Testis (tissue), 3 donors: ENCODE data around the gene DNAJA4. TPM values are rescaled to one million over a fixed set of nuclear protein-coding genes. Genes with fewer than 3 reads are reported as not detected.
"Not testable (repeated sequence)": the region's sequence is repeated elsewhere in the genome, so short reads cannot be mapped to it uniquely, and the experiment has no call there.

Experiments used
- DNase-seq: peaks from one replicate; pipeline ENCODE4 v3.0.0-alpha.2; 2019
- H3K27ac ChIP-seq, 2 donors: fragments of 200-600 bp; sonication (generic); one replicate each; pipeline ENCODE4 v1.5.1; 2019
- H3K27me3 ChIP-seq: fragments of 200-600 bp; sonication (generic); one replicate; pipeline ENCODE4 v1.5.1; 2019
- H3K36me3 ChIP-seq: fragments of 200-600 bp; sonication (generic); one replicate; pipeline ENCODE4 v1.5.1; 2017; ENCODE audit warnings: low read depth; ENCODE audit errors: missing control alignments
- H3K4me1 ChIP-seq: fragments of 200-600 bp; sonication (generic); one replicate; pipeline ENCODE4 v1.5.1; 2019
- H3K4me3 ChIP-seq, 2 donors: fragments of 200-600 bp; sonication (generic); one replicate each; pipeline ENCODE4 v1.5.1; 2017 to 2019
- H3K9me3 ChIP-seq: fragments of 200-600 bp; sonication (generic); one replicate; pipeline ENCODE4 v1.5.1; 2017
- POLR2A ChIP-seq: fragments of 450-650 bp; IDR thresholded peaks from one replicate; pipeline ENCODE4 v1.6.1; 2017; ENCODE audit warnings: antibody characterized with exemption, mild to moderate bottlenecking, moderate library complexity
- WGBS, 2 donors: methylation state at CpG; one replicate each; pipeline ENCODE4 v1.1.5; 2018; 5-methylcytosine and 5-hydroxymethylcytosine counted together
- intact Hi-C: fragments of 100-400 bp; cut with DNase I; formaldehyde crosslinking; loops from one replicate; pipeline ENCODE4 v1.15.1; 2023; ENCODE audit warnings: low total_unique reads
- polyA plus RNA-seq: library from polyadenylated mRNA; stranded (reverse); fragments of 350-450 nt; fragmentation: Illumina TruSeq; extraction: RNeasy Lipid Tissue Mini Kit (QIAGEN cat#74804); gene quantifications from one replicate; pipeline ENCODE4 v1.2.3, GENCODE V29; 2014; ENCODE audit warnings: low read depth, low replicate concordance; ENCODE audit not compliant: insufficient read depth
- total RNA-seq, 2 donors: library from RNA; depleted of rRNA; stranded (reverse); fragments of >200 nt; gene quantifications; one replicate each; pipeline ENCODE4 v1.2.3, GENCODE V29; 2016
- TF ChIP-seq, protein P1 (sequence below), 3 experiments: fragments of 450-650 bp in 2 of 3; fragments of 200-600 bp in 1 of 3; sonication (generic) in 1 of 3; IDR thresholded peaks; one replicate each; pipeline ENCODE4 v1.5.1; 2016 to 2019; ENCODE audit warnings: antibody characterized with exemption in 3 of 3, mild to moderate bottlenecking in 2 of 3, moderate library complexity in 1 of 3

The DNAJA4 gene
- total and polyA plus RNA-seq, 3 donors from 2014 or later = 88.4 to 183 (median 145) TPM

- no peak for TF ChIP-seq POLR2A
- TF ChIP-seq, protein P1, sequence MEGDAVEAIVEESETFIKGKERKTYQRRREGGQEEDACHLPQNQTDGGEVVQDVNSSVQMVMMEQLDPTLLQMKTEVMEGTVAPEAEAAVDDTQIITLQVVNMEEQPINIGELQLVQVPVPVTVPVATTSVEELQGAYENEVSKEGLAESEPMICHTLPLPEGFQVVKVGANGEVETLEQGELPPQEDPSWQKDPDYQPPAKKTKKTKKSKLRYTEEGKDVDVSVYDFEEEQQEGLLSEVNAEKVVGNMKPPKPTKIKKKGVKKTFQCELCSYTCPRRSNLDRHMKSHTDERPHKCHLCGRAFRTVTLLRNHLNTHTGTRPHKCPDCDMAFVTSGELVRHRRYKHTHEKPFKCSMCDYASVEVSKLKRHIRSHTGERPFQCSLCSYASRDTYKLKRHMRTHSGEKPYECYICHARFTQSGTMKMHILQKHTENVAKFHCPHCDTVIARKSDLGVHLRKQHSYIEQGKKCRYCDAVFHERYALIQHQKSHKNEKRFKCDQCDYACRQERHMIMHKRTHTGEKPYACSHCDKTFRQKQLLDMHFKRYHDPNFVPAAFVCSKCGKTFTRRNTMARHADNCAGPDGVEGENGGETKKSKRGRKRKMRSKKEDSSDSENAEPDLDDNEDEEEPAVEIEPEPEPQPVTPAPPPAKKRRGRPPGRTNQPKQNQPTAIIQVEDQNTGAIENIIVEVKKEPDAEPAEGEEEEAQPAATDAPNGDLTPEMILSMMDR (IDR thresholded peaks at IDR 0.05) = no peak
- Histone ChIP-seq H3K4me1 (no peaks in the 10 kb centered on the region), H3K27me3 (no peaks in the 10 kb centered on the region), H3K9me3 (no peaks in the 10 kb centered on the region), H3K27ac (no peak overlapping the region), H3K36me3 (no peaks in the 10 kb centered on the region), H3K4me3 (no peak overlapping the region)
- intact Hi-C loops = loop anchor here (5.0 to 10.0 kb wide), 2 partner anchors 131 to 278 kb away; no protein-coding TSS in a partner anchor
- 82% methylated on average over 6 of the region's 6 CpGs for WGBS, 2 donors
- DNase-seq = no peak
Measured at GRCh38 chr15:78243058-78243457, 21.3 kb upstream of the DNAJA4 start.

DNA sequence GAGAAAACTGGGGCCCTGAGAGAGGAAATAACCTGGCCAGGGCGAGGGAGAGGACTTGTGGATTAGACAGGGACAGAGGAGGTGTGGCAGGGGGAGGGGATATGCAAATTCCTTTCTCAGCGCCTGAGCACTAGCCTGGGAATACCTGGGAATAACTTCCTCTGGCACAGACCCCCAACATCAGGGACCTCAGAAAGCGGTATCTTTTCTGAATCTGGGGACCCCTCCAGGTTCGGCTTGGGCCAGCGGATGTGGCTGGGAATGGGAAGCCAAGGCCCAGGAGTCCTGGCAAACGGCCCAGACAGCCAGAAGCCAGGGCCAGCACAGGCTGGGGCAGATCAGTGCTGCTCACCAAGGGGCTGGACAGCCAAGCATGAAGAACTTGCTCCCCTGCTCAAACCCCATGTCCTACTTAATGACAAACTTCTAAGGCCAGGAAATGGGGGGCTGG lies 20.8 kb upstream of the DNAJA4 start:
- no peaks in the 10 kb centered on the region for H3K9me3 ChIP-seq
- intact Hi-C loops = loop anchor here (5.0 to 10.0 kb wide), 2 partner anchors 131 to 279 kb away; no protein-coding TSS in a partner anchor
- no peak overlapping the region for H3K4me3 ChIP-seq
- H3K27me3 ChIP-seq = no peaks in the 10 kb centered on the region
- peak; percentile 52 for DNase-seq
- H3K4me1 ChIP-seq = no peaks in the 10 kb centered on the region
- no peak for TF ChIP-seq POLR2A
- TF ChIP-seq, protein P1 (IDR thresholded peaks at IDR 0.05) = no peak
- WGBS, 2 donors = 54 to 64% methylated on average over 5 to 6 of the region's 6 CpGs
- H3K36me3 ChIP-seq = no peaks in the 10 kb centered on the region
- H3K27ac ChIP-seq = no peak overlapping the region

GRCh38 chr15:78244101-78244500 lies 20.3 kb upstream of the DNAJA4 start:
- no peak overlapping the region for H3K4me3 ChIP-seq
- no peaks in the 10 kb centered on the region for H3K4me1 ChIP-seq
- no peaks in the 10 kb centered on the region for H3K36me3 ChIP-seq
- intact Hi-C loops = loop anchor here (5.0 to 10.0 kb wide), 2 partner anchors 132 to 279 kb away; no protein-coding TSS in a partner anchor
- no peak for DNase-seq
- H3K27ac ChIP-seq = no peak overlapping the region
- H3K27me3 ChIP-seq = no peaks in the 10 kb centered on the region
- H3K9me3 ChIP-seq = no peaks in the 10 kb centered on the region
- TF ChIP-seq POLR2A = no peak
- TF ChIP-seq, protein P1 (IDR thresholded peaks at IDR 0.05) = no peak
- 81 to 83% methylated on average over 6 of the region's 6 CpGs for WGBS, 2 donors

DNA sequence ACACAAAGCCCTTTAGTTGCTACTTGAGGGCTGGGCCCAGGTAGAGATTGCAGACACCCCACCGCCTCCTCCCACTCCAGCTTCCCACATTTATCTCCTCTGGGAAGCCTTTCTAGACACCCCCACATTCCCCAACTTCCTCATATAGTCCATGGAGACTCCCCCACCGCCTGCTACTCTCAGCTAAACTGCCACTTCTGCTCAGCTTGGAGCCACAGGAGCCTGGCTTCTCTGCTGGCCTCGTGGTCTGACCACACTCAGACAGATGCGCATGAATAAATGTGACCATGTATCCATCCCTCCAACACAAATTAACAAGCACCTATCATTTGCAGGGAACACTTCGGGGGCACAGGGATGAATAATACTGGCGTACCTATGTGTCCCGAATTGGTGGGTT lies 19.5 kb upstream of the DNAJA4 start:
- TF ChIP-seq, protein P1 (IDR thresholded peaks at IDR 0.05) = no peak
- no peak for TF ChIP-seq POLR2A
- Histone ChIP-seq H3K27ac (no peak overlapping the region), H3K4me3 (no peak overlapping the region), H3K9me3 (no peaks in the 10 kb centered on the region), H3K27me3 (no peaks in the 10 kb centered on the region), H3K36me3 (no peaks in the 10 kb centered on the region), H3K4me1 (no peaks in the 10 kb centered on the region)
- no peak for DNase-seq
- 53 to 55% methylated on average over 5 to 6 of the region's 7 CpGs for WGBS, 2 donors
- intact Hi-C loops = loop anchor here (5.0 to 10.0 kb wide), 2 partner anchors 133 to 280 kb away; no protein-coding TSS in a partner anchor

DNA sequence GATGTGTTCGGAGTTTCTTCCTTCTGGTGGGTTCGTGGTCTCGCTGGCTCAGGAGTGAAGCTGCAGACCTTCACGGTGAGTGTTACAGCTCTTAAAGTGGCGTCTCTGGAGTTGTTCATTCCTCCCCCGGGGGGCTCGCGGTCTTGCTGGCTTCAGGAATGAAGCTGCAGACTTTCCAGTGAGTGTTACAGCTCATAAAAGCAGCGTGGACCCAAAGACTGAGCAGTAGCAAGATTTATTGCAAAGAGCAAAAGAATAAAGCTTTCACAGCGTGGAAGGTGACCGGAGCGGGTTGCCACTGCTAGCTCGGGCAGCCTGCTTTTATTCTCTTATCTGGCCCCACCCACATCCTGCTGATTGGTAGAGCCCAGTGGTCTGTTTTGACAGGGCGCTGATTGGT lies 19.0 kb upstream of the DNAJA4 start:
- H3K27me3 ChIP-seq, H3K4me1 ChIP-seq, H3K27ac ChIP-seq, H3K4me3 ChIP-seq, H3K9me3 ChIP-seq, H3K36me3 ChIP-seq: not testable (repeated sequence)
- 50 to 77% methylated on average over 14 of the region's 14 CpGs for WGBS, 2 donors
- intact Hi-C loops = loop anchor here (10.0 kb wide), 1 partner anchor 281 kb away; no protein-coding TSS in a partner anchor
- DNase-seq = peak; percentile 29

DNA sequence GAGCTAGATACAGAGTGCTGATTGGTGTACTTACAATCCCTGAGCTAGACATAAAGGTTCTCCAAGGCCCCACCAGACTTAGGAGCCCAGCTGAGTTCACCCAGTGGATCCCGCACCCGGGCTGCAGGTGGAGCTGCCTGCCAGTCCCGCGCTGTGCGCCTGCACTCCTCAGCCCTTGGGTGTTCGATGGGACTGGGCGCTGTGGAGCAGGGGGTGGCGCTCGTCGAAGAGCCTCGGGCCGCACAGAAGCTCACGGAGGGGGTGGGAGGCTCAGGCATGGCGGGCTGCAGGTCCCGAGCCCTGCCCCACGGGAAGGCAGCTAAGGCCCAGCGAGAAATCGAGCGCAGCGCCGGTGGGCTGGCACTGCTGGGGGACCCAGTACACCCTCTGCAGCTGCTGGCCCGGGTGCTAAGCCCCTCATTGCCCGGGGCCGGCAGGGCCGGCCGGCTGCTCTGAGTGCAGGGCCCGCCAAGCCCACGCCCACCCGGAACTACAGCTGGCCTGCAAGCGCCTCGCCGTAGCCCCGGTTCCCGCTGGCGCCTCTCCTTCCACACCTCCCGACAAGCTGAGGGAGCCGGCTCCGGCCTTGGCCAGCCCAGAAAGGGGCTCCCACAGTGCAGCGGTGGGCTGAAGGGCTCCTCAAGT lies 18.3 kb upstream of the DNAJA4 start:
- not testable (repeated sequence) for H3K27me3 ChIP-seq, H3K9me3 ChIP-seq, H3K27ac ChIP-seq, H3K36me3 ChIP-seq, DNase-seq, H3K4me1 ChIP-seq
- H3K4me3 ChIP-seq = peak overlapping the region; percentile 2 to 29
- 69 to 80% methylated on average over 11 to 33 of the region's 39 CpGs for WGBS, 2 donors
- intact Hi-C loops = loop anchor here (10.0 kb wide), 1 partner anchor 281 kb away; no protein-coding TSS in a partner anchor
